Stimulated activated CD4-positive, alpha-beta T cell treated with anti-CD3 and anti-CD28 coated beads, Interleukin-2, amount 100 ng/mL, for 48 hours (primary cell): ENCODE results near the gene EPOP.
"Not testable (repeated sequence)": the region's sequence is repeated elsewhere in the genome, so short reads cannot be mapped to it uniquely, and the experiment has no call there.

Experiments
- DNase-seq, 2 donors: peaks; one replicate each; pipeline ENCODE4 v3.0.0-alpha.2; 2020

EPOP gene

DNA sequence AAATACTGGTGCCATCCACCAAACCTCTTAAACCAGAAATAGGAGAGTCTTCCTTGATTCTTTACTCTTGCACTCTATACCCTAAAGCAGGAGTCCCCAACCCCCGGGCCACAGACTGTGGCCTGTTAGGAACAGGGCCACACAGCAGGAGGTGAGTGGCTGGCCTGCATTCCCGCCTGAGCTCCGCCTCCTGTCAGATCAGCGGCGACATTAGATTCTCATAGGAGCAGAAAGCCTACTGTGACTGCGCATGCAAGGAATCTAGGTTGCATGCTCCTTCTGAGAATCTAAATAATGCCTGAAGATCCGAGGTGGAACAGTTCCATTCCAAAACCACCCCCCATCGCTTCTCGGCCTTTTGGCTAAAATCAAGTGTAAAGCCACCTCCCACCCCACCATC is 38.7 kb downstream of the EPOP start:
- no peak for DNase-seq

DNA sequence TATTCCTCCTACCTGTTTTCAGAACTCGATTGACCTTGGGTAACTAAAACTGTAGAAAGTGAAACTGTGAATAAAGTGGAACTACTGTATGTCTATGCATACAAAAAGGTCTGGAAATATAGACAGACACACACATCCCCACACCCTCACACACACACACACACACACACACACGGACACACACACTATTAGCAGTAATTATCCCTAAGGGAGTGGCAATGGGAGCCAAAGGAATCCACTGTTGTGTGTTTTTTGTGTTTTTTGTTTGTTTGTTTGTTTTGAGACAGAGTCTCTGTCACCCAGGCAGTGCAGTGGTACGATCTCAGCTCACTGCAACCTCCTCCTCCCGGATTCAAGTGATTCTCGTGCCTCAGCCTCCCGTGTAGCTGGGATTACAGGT is 42.4 kb downstream of the EPOP start:
- DNase-seq: no peak

DNA sequence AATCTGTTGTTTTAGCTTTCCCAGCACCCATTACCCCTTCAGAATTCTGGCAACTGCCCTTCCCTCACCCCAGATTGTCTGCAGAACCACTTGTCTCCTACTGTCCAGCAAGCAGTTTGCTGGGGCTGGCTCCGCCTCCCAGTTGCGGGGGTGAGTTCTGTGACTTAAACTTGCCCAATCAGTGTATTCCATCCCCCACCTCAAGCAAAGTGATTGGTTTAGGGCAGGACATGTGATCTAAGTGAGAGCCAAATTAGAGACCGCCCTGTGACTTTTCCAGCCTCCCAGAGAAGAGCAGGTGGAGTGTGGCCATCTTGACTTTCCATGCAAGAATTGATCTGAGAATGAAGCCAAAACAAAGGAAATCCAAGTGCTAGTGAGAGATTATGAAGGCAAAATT is 46.3 kb downstream of the EPOP start:
- DNase-seq: no peak

DNA sequence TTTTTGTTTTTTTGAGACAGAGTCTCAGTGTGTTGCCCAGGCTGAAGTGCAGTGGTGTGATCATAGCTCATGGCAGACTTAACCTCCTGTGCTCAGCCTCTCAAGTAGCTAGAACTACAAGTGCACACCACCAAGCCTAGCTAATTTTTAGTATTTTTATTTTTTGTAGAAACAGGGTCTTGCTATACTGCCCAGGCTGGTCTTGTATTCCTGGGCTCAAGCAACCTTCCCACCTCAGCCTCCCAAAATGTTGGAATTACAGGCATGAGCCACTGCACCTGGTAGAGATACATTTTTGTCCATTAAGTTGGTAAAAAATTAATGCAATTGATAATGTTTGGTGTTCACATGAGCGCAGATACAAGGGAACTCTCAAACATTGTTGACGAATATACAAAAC is 46.8 kb downstream of the EPOP start:
- no peak for DNase-seq

DNA sequence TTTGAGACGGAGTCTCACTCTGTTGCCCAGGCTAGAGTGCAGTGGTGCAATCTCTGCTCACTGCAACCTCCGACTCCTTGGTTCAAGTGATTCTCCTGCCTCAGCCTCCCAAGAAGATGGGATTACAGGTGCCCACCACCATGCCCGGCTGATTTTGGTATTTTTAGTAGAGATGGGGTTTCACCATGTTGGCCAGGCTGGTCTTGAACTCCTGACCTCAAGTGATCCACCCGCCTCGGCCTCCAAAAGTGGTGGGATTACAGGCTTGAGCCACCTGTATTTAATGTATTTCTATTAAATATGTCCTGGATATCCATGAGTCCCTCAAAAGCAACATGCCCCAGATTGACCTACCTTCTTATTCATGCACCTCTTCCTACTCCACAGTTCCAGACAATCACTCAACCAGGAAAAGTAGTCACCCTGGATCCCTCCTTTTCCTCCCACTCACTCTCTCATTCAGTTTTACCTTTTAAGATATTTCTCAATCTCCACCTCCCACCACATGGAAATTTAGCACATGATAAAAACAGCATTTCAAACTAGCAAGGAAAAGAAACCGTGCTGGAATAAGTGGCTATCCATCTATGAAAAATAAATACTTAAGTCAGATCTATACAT is 48.0 kb downstream of the EPOP start:
- DNase-seq: not testable (repeated sequence)

DNA sequence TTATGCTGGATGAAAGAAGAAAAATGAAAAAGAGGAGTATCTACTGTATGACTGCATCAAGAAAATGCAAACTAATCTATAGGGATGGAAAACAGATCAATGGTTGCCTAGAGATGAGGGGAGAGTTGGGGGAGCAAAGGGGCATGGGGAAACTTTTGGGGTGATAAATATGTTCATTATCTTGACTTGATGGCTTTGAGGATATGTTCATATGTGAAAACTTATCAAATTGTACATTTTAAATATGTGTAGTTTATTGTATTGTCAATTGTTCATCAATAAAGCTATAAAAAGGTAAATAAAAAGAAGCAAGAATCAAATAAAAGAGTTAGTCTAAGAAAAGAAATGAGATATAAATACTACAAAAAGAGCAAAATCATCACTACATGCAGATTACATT is 49.3 kb downstream of the EPOP start:
- no peak for DNase-seq

DNA sequence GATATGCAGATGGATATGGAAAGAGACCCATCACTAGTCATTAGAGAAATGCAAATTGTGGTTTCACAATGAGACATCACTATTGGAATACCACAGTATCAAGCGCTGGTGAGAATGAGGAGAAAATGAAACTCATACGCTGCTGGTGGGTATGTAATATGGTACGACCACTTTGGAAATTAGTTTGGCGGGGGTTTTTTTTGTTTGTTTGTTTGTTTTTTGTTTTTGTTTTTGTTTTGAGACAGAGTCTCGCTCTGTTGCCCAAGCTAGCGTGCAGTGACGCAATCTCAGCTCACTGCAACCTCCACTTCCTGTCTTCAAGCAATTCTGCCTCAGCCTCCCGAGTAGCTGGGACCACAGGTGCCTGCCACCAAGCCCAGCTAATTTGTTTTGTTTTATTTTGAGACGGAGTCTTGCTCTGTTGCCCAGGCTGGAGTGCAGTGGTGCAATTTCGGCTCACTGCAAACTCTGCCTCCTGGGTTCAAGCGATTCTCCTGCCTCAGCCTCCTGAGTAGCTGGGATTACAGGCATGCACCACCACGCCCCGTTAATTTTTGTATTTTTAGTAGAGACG is 49.9 kb downstream of the EPOP start:
- DNase-seq: not testable (repeated sequence)
